MCF 10A (cell line): ENCODE data around the gene CHMP5. TPM values are rescaled to one million over a fixed set of nuclear protein-coding genes. Genes with fewer than 3 reads are reported as not detected.
A peak's percentile ranks its signal among the peaks of the same experiment; 100 is the strongest.

Experiments used
- BruUV-seq: library from RNA; stranded (reverse); fragments of 400-500 nt; replicated peaks from 2 replicates; lab custom pipeline; 2021; lab: Mats Ljungman, UMichigan
- CTCF ChIA-PET: fragments of 300-600 bp; sonication (Branson Sonifier 250); formaldehyde crosslinking; extraction: SDS; loops from one replicate; lab custom pipeline; 2021; ENCODE audit warnings: antibody characterized with exemption, inconsistent platforms; lab: Yijun Ruan, JAX
- POLR2A ChIA-PET: fragments of 300-600, 350-650 bp; sonication (Branson Sonifier 250); formaldehyde crosslinking; extraction: SDS; loops from one replicate; lab custom pipeline; 2020; ENCODE audit warnings: antibody characterized with exemption, inconsistent platforms; lab: Yijun Ruan, JAX
- DNase-seq: peaks from one replicate; pipeline ENCODE4 v3.0.0-alpha.2; 2018; ENCODE audit not compliant: unreplicated experiment
- H3K27ac Mint-ChIP-seq: one replicate; pipeline ENCODE4 v1.8.0; 2022; ENCODE audit warnings: mild to moderate bottlenecking, low read depth, mixed read lengths; ENCODE audit not compliant: unreplicated experiment
- H3K27me3 Mint-ChIP-seq: one replicate; pipeline ENCODE4 v1.8.0; 2022; ENCODE audit warnings: mixed read lengths; ENCODE audit not compliant: insufficient read depth, unreplicated experiment
- H3K36me3 Mint-ChIP-seq: one replicate; pipeline ENCODE4 v1.8.0; 2022; ENCODE audit warnings: mild to moderate bottlenecking, moderate library complexity, mixed read lengths; ENCODE audit not compliant: insufficient read depth, unreplicated experiment
- H3K4me1 Mint-ChIP-seq: one replicate; pipeline ENCODE4 v1.8.0; 2022; ENCODE audit warnings: mixed read lengths; ENCODE audit not compliant: insufficient read depth, unreplicated experiment
- H3K4me3 Mint-ChIP-seq: one replicate; pipeline ENCODE4 v1.8.0; 2022; ENCODE audit warnings: mild to moderate bottlenecking, moderate library complexity, mixed read lengths; ENCODE audit not compliant: unreplicated experiment
- H3K9me3 Mint-ChIP-seq: one replicate; pipeline ENCODE4 v1.8.0; 2022; ENCODE audit warnings: mixed read lengths; ENCODE audit not compliant: unreplicated experiment
- intact Hi-C: fragments of 100-400 bp; cut with micrococcal nuclease; formaldehyde crosslinking; loops from 2 replicates; pipeline ENCODE4 v1.14.1; 2022
- total RNA-seq: library from RNA; stranded (reverse); gene quantifications from 2 replicates; pipeline ENCODE4 v1.2.3, GENCODE V29; 2022
- TF ChIP-seq, protein P1 (sequence below): fragments of 200-600 bp; IDR thresholded peaks from one replicate; pipeline ENCODE4 v1.8.0; 2022; ENCODE audit warnings: antibody characterized with exemption, mild to moderate bottlenecking; ENCODE audit not compliant: unreplicated experiment

CHMP5 gene
- total RNA-seq, 1 experiment from 2014 or later = 67.6 TPM

DNA sequence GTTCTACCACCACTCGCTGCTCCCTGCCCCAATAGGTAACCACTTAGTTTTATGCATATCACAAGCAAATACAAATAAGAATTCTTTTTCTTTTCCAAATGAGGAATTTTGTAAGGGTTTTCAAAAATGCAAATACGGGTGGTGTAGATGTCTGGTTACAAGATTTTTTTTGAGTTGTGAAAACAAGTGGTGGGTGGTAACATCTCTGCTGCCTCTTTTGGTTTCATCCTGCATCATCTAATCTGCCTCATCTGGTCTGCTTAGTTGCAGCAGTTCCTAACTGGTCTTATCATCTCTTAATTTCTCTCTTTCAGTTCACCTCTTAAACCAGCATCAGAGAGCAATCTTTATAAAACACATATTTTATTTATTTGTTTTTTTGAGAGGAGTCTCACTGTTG lies 30.7 kb downstream of the CHMP5 start:
- peaks cover 28% of the 10 kb centered on the region for H3K36me3 Mint-ChIP-seq
- DNase-seq = no peak
- ChIA-PET CTCF (interaction anchor here (0.9 to 2.3 kb wide), 3 partner anchors 8 to 84 kb away, joined by 3 to 13 read pairs (median 9); no protein-coding TSS in a partner anchor), POLR2A (interaction anchor here (1.2 to 1.8 kb wide), 3 partner anchors 9 to 31 kb away, joined by 6 read pairs; partner anchors contain the start of genes BAG1 and CHMP5)
- TF ChIP-seq, protein P1, sequence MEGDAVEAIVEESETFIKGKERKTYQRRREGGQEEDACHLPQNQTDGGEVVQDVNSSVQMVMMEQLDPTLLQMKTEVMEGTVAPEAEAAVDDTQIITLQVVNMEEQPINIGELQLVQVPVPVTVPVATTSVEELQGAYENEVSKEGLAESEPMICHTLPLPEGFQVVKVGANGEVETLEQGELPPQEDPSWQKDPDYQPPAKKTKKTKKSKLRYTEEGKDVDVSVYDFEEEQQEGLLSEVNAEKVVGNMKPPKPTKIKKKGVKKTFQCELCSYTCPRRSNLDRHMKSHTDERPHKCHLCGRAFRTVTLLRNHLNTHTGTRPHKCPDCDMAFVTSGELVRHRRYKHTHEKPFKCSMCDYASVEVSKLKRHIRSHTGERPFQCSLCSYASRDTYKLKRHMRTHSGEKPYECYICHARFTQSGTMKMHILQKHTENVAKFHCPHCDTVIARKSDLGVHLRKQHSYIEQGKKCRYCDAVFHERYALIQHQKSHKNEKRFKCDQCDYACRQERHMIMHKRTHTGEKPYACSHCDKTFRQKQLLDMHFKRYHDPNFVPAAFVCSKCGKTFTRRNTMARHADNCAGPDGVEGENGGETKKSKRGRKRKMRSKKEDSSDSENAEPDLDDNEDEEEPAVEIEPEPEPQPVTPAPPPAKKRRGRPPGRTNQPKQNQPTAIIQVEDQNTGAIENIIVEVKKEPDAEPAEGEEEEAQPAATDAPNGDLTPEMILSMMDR = no peak
- H3K27ac Mint-ChIP-seq = peak overlapping the region; percentile 59
- H3K4me1 Mint-ChIP-seq = peaks cover 56% of the 10 kb centered on the region
- intact Hi-C loops = no loop called here
- no TSS peak for BruUV-seq
- no peaks in the 10 kb centered on the region for H3K9me3 Mint-ChIP-seq
- H3K27me3 Mint-ChIP-seq = no peaks in the 10 kb centered on the region
- no peak overlapping the region for H3K4me3 Mint-ChIP-seq

DNA sequence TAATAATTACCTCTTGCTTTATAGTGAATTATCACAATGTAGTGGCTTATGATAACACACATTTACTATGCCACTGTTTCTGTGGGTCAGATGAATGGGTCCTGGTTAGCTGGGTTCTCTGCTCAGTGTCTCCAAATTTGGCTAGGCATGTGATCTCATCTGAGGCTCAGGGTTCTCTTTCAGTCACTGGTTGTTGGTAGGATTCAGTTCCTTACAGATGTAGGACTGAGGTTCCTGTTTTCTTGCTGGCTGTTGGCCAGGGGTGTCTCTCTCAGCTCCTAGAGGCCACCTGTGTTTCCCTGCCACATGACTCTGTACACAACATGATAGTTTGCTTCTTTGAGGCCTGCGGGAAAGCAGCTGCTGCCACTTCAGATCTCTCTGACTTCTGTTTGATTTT lies 32.6 kb downstream of the CHMP5 start:
- H3K27ac Mint-ChIP-seq = peak overlapping the region; percentile 59
- H3K4me1 Mint-ChIP-seq = peaks cover 49% of the 10 kb centered on the region
- DNase-seq = peak; percentile 5
- POLR2A ChIA-PET = interaction anchor here (1.2 to 2.2 kb wide), 3 partner anchors 10 to 22 kb away, joined by 4 to 12 read pairs (median 6); no protein-coding TSS in a partner anchor
- BruUV-seq = no TSS peak
- TF ChIP-seq, protein P1 = no peak
- H3K4me3 Mint-ChIP-seq = peak overlapping the region; percentile 19
- CTCF ChIA-PET = interaction anchor here (0.9 to 2.3 kb wide), 5 partner anchors 10 to 76 kb away, joined by 3 to 13 read pairs (median 6); no protein-coding TSS in a partner anchor
- intact Hi-C loops = no loop called here
- peaks cover 16% of the 10 kb centered on the region for H3K36me3 Mint-ChIP-seq
- H3K27me3 Mint-ChIP-seq = no peaks in the 10 kb centered on the region
- H3K9me3 Mint-ChIP-seq = no peaks in the 10 kb centered on the region

DNA sequence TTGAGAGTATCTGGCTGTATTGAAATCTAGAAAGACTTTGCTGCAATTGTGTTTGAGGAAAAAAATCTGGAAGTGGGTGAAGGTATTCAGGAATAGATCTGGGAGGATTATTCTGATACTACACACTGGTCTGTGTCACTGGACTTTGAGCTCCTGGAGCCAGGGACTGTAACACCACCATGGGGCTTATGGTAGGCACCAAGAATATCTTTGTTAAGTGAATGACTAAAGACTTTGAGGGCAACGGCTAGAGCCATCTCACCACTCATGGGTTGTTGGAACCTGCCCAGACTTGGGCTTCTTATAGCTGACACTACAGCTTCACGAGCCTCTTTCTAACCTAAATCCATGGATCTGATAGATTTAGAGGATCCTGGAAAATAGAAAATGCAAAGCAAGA lies 35.7 kb downstream of the CHMP5 start:
- Mint-ChIP-seq H3K36me3 (no peaks in the 10 kb centered on the region), H3K27ac (peak overlapping the region; percentile 67), H3K4me1 (peaks cover 30% of the 10 kb centered on the region), H3K4me3 (no peak overlapping the region), H3K9me3 (no peaks in the 10 kb centered on the region), H3K27me3 (no peaks in the 10 kb centered on the region)
- intact Hi-C loops = no loop called here
- DNase-seq = no peak
- BruUV-seq = no TSS peak
- TF ChIP-seq, protein P1 = no peak
- ChIA-PET CTCF (interaction anchor here (0.6 to 0.9 kb wide), 3 partner anchors 43 to 348 kb away, joined by 3 read pairs; no protein-coding TSS in a partner anchor), POLR2A (interaction anchor here (1.6 kb wide), 1 partner anchor 69 kb away, joined by 4 read pairs; no protein-coding TSS in a partner anchor)

DNA sequence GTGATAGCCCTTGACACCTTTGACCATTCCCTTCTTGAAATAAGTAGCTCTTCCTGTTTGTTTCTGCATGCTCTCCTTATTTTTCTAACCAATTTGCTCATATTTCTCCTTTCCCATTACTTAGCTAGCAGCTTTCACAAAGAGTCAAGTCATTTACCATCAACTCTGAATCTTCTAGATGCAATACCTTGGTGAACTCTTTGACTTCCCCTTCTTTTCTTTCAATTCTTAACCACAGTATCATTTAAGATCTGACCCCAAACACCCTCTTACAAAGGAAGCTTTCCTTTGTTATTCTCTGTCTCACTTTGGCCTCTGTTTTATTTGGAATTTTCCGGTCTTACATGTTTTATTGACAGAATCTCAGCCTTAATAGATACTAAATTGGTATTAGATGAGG lies 39.5 kb downstream of the CHMP5 start:
- Mint-ChIP-seq H3K4me1 (no peaks in the 10 kb centered on the region), H3K4me3 (no peak overlapping the region), H3K27ac (no peak overlapping the region), H3K36me3 (no peaks in the 10 kb centered on the region), H3K27me3 (no peaks in the 10 kb centered on the region), H3K9me3 (no peaks in the 10 kb centered on the region)
- no peak for DNase-seq
- TF ChIP-seq, protein P1 = no peak
- no TSS peak for BruUV-seq
- ChIA-PET POLR2A (interaction anchor here (0.8 to 1.8 kb wide), 3 partner anchors 9 to 12 kb away, joined by 3 to 6 read pairs (median 5); no protein-coding TSS in a partner anchor), CTCF (interaction anchor here (0.7 kb wide), 2 partner anchors 21 to 70 kb away, joined by 3 read pairs; no protein-coding TSS in a partner anchor)
- intact Hi-C loops = no loop called here
